NT2/D1 (cell line): Measurements from ENCODE around the gene RNF212B.

Source experiments
- SUZ12 ChIP-seq: IDR thresholded peaks from 2 replicates; pipeline ENCODE4 v1.6.1; 2011; ENCODE audit not compliant: insufficient read length, insufficient read depth; ENCODE audit errors: extremely low read depth
- ZNF274 ChIP-seq: IDR thresholded peaks from 2 replicates; pipeline ENCODE4 v1.6.1; 2011; ENCODE audit warnings: mild to moderate bottlenecking, low read depth, low read length

GRCh38 chr14:23286902-23287479, 49.3 kb downstream of the RNF212B start:
- TF ChIP-seq ZNF274 = no peak
- no peak for TF ChIP-seq SUZ12
